GM23248 (cell line): Measurements from ENCODE around the gene CENPP. TPM values are rescaled to one million over a fixed set of nuclear protein-coding genes. Genes with fewer than 3 reads are reported as not detected.

Experiments
- DNase-seq: peaks from one replicate; pipeline ENCODE4 v3.0.0-alpha.2; 2015
- H2AFZ ChIP-seq: fragments of 200-600 bp; sonication (generic); 2 replicates; pipeline ENCODE4 v1.6.1; 2016; ENCODE audit warnings: antibody characterized with exemption
- H3F3A ChIP-seq: fragments of 200-600 bp; sonication (generic); 2 replicates; pipeline ENCODE4 v1.6.1; 2016; ENCODE audit warnings: mild to moderate bottlenecking, antibody characterized with exemption, mixed run types; ENCODE audit not compliant: insufficient read depth
- H3K27ac ChIP-seq: fragments of 200-600 bp; sonication (generic); 2 replicates; pipeline ENCODE4 v1.5.1; 2016; ENCODE audit warnings: mild to moderate bottlenecking
- H3K27me3 ChIP-seq: fragments of 200-600 bp; sonication (generic); replicated peaks from 2 replicates; pipeline ENCODE4 v1.6.1; 2016; ENCODE audit warnings: mild to moderate bottlenecking; ENCODE audit not compliant: insufficient read depth
- H3K36me3 ChIP-seq: fragments of 200-600 bp; sonication (generic); 2 replicates; pipeline ENCODE4 v1.6.1; 2016; ENCODE audit warnings: low read depth, mild to moderate bottlenecking
- H3K4me1 ChIP-seq: fragments of 200-600 bp; sonication (generic); 2 replicates; pipeline ENCODE4 v1.6.1; 2016; ENCODE audit warnings: mild to moderate bottlenecking; ENCODE audit not compliant: insufficient read depth
- H3K4me2 ChIP-seq: fragments of 200-600 bp; sonication (generic); one replicate; pipeline ENCODE4 v1.6.1; 2016; ENCODE audit warnings: mild to moderate bottlenecking; ENCODE audit not compliant: unreplicated experiment
- H3K4me3 ChIP-seq: fragments of 200-600 bp; sonication (generic); 2 replicates; pipeline ENCODE4 v1.5.1; 2016; ENCODE audit warnings: mild to moderate bottlenecking
- H3K79me2 ChIP-seq: fragments of 200-600 bp; sonication (generic); 2 replicates; pipeline ENCODE4 v1.6.1; 2016; ENCODE audit warnings: mild to moderate bottlenecking; ENCODE audit not compliant: insufficient read depth
- H3K9ac ChIP-seq: fragments of 200-600 bp; sonication (generic); 2 replicates; pipeline ENCODE4 v1.6.1; 2016; ENCODE audit warnings: mild to moderate bottlenecking
- H3K9me2 ChIP-seq: fragments of 200-600 bp; sonication (generic); 2 replicates; pipeline ENCODE4 v1.6.1; 2016; ENCODE audit warnings: mixed run types, mild to moderate bottlenecking, moderate library complexity; ENCODE audit not compliant: insufficient read depth
- H3K9me3 ChIP-seq: fragments of 200-600 bp; sonication (generic); one replicate; pipeline ENCODE4 v1.6.1; 2017; ENCODE audit warnings: low read depth
- H4K20me1 ChIP-seq: fragments of 200-600 bp; sonication (generic); 2 replicates; pipeline ENCODE4 v1.6.0; 2016; ENCODE audit not compliant: insufficient read depth
- EZH2 ChIP-seq: fragments of 200-600 bp; sonication (generic); IDR thresholded peaks from 2 replicates; pipeline ENCODE4 v1.6.1; 2018; ENCODE audit warnings: antibody characterized with exemption, mild to moderate bottlenecking; ENCODE audit not compliant: insufficient read depth, poor library complexity, severe bottlenecking
- EZH2phosphoT487 ChIP-seq: fragments of 200-600 bp; sonication (generic); IDR thresholded peaks from 2 replicates; pipeline ENCODE4 v1.6.1; 2018; ENCODE audit warnings: antibody characterized with exemption, moderate library complexity, mild to moderate bottlenecking, low read depth; ENCODE audit not compliant: insufficient read depth
- WGBS, 2 experiments: methylation state at CpG; one replicate each; pipeline ENCODE4 v1.1.6; 2015 to 2017; ENCODE audit warnings: low lambda C conversion rate in 2 of 2, low coverage in 1 of 2; ENCODE audit errors: missing lambda C conversion rate in 2 of 2; 5-methylcytosine and 5-hydroxymethylcytosine counted together
- in situ Hi-C: fragments of 300-500 bp; cut with MboI; formaldehyde crosslinking; loops from 2 replicates; pipeline ENCODE4 v1.15.0; 2020
- polyA plus RNA-seq: library from polyadenylated mRNA; unstranded; fragments of >200 nt; fragmentation: Nextera tagmentation; extraction: Ambion mirVana; gene quantifications from 2 replicates; pipeline ENCODE4 v1.2.1, GENCODE V29; 2016
- total RNA-seq: library from RNA; depleted of rRNA; stranded (reverse); fragments of >200 nt; shearing (Covaris generic); gene quantifications from 2 replicates; pipeline ENCODE4 v1.2.3, GENCODE V29; 2014

The CENPP gene
- total and polyA plus RNA-seq, 2 experiments from 2014 or later: 2.5 to 7.4 TPM

- H3K4me1 ChIP-seq: peaks cover 44% of the 10 kb centered on the region
- no peak overlapping the region for H3K4me2 ChIP-seq
- H3K27ac ChIP-seq: no peak overlapping the region
- H3K9me3 ChIP-seq: no peaks in the 10 kb centered on the region
- peaks cover 36% of the 10 kb centered on the region for H3F3A ChIP-seq
- no peaks in the 10 kb centered on the region for H4K20me1 ChIP-seq
- 93 to 94% methylated on average over 32 of the region's 32 CpGs for WGBS, 2 experiments
- peaks cover 18% of the 10 kb centered on the region; the same call in 1 of the 2 replicates for H3K36me3 ChIP-seq
- H3K9ac ChIP-seq: no peak overlapping the region
- no peak for TF ChIP-seq EZH2
- H3K27me3 ChIP-seq: no peaks in the 10 kb centered on the region
- H2AFZ ChIP-seq: no peak overlapping the region
- no peak for DNase-seq
- H3K79me2 ChIP-seq: no peaks in the 10 kb centered on the region
- in situ Hi-C loops: no loop called here
- H3K9me2 ChIP-seq: no peaks in the 10 kb centered on the region
- no peak overlapping the region for H3K4me3 ChIP-seq
Measured at GRCh38 chr9:92610470-92611420, 285.0 kb downstream of the CENPP start.

GRCh38 chr9:92611621-92612285 is 286.0 kb downstream of the CENPP start:
- Histone ChIP-seq H3K4me3 (no peak overlapping the region), H4K20me1 (no peaks in the 10 kb centered on the region), H2AFZ (no peak overlapping the region), H3K9me2 (no peaks in the 10 kb centered on the region), H3K36me3 (peaks cover 18% of the 10 kb centered on the region; the same call in 1 of the 2 replicates), H3K4me2 (no peak overlapping the region), H3K9ac (no peak overlapping the region), H3K27me3 (no peaks in the 10 kb centered on the region), H3K4me1 (peaks cover 41% of the 10 kb centered on the region), H3K9me3 (no peaks in the 10 kb centered on the region), H3K27ac (no peak overlapping the region), H3F3A (peaks cover 38% of the 10 kb centered on the region), H3K79me2 (no peaks in the 10 kb centered on the region)
- in situ Hi-C loops: no loop called here
- no peak for DNase-seq
- TF ChIP-seq EZH2 (no peak), EZH2phosphoT487 (no peak)
- 74 to 75% methylated on average over 9 to 10 of the region's 10 CpGs for WGBS, 2 experiments

GRCh38 chr9:92612292-92612691 is 286.5 kb downstream of the CENPP start:
- Histone ChIP-seq H4K20me1 (no peaks in the 10 kb centered on the region), H3K27me3 (no peaks in the 10 kb centered on the region), H3K27ac (no peak overlapping the region), H3K9me3 (no peaks in the 10 kb centered on the region), H3F3A (peaks cover 36% of the 10 kb centered on the region), H3K36me3 (peaks cover 18% of the 10 kb centered on the region; the same call in 1 of the 2 replicates), H3K79me2 (no peaks in the 10 kb centered on the region), H2AFZ (no peak overlapping the region), H3K9me2 (no peaks in the 10 kb centered on the region), H3K4me2 (no peak overlapping the region), H3K4me3 (no peak overlapping the region), H3K4me1 (peaks cover 35% of the 10 kb centered on the region), H3K9ac (no peak overlapping the region)
- WGBS, 2 experiments: 85 to 92% methylated on average over 5 of the region's 5 CpGs
- in situ Hi-C loops: no loop called here
- no peak for TF ChIP-seq EZH2
- no peak for TF ChIP-seq EZH2phosphoT487
- no peak for DNase-seq

GRCh38 chr9:92612816-92613215 is 287.1 kb downstream of the CENPP start:
- no peaks in the 10 kb centered on the region for H3K9me3 ChIP-seq
- no peak overlapping the region for H3K27ac ChIP-seq
- in situ Hi-C loops: no loop called here
- H2AFZ ChIP-seq: no peak overlapping the region
- TF ChIP-seq EZH2phosphoT487 (no peak), EZH2 (no peak)
- H3K4me3 ChIP-seq: no peak overlapping the region
- H3K9ac ChIP-seq: no peak overlapping the region
- no peaks in the 10 kb centered on the region for H3K79me2 ChIP-seq
- peaks cover 31% of the 10 kb centered on the region for H3F3A ChIP-seq
- peaks cover 30% of the 10 kb centered on the region for H3K4me1 ChIP-seq
- no peak for DNase-seq
- H3K27me3 ChIP-seq: no peaks in the 10 kb centered on the region
- no peaks in the 10 kb centered on the region for H4K20me1 ChIP-seq
- H3K4me2 ChIP-seq: no peak overlapping the region
- no peaks in the 10 kb centered on the region for H3K9me2 ChIP-seq
- 75 to 76% methylated on average over 11 of the region's 11 CpGs for WGBS, 2 experiments
- peaks cover 18% of the 10 kb centered on the region; the same call in 1 of the 2 replicates for H3K36me3 ChIP-seq
